HepG2 (cell line): ENCODE data around the gene DGCR2. TPM values are rescaled to one million over a fixed set of nuclear protein-coding genes. Genes with fewer than 3 reads are reported as not detected.
A peak's percentile ranks its signal among the peaks of the same experiment; 100 is the strongest.

Experiments
- ATAC-seq: fragments of 200-7000 bp; cut with Tn5 transposase; 3 replicates; pipeline ENCODE4 v1.9.1; 2020; ENCODE audit warnings: mild to moderate bottlenecking, moderate library complexity
- BruUV-seq: library from RNA; stranded (reverse); fragments of 400-500 nt; replicated peaks from 2 replicates; lab custom pipeline; 2021; lab: Mats Ljungman, UMichigan
- CTCF ChIA-PET: fragments of 300-600 bp; formaldehyde crosslinking; extraction: SDS; loops from one replicate; lab custom pipeline; 2021; ENCODE audit warnings: low total read pairs, inconsistent platforms, low intra/inter-chr PET ratio; lab: Yijun Ruan, JAX
- POLR2A ChIA-PET: fragments of 350-600 bp; sonication (Branson Sonifier 250); formaldehyde crosslinking; loops from one replicate; lab custom pipeline; 2020; ENCODE audit warnings: antibody characterized with exemption, inconsistent platforms; lab: Yijun Ruan, JAX
- DNase-seq: peaks from one replicate; pipeline ENCODE4 v3.0.0-alpha.2; 2015; ENCODE audit warnings: low spot score
- FAIRE-seq: peaks from 3 replicates; lab custom pipeline; 2011; peaks lifted over from hg19 to GRCh38; lab: Jason Lieb, UNC
- H2AFZ ChIP-seq: one replicate; pipeline ENCODE4 v1.6.1; 2011; ENCODE audit warnings: low read length, inconsistent platforms
- H3K27ac ChIP-seq: fragments of 300-600 bp; 3 replicates; pipeline ENCODE4 v1.8.0; 2011; ENCODE audit warnings: mixed run types, mild to moderate bottlenecking, mixed read lengths, low read length, inconsistent platforms; ENCODE audit not compliant: insufficient read depth; ENCODE audit errors: extremely low read length
- H3K27me3 ChIP-seq, 2 experiments: fragments of 200-600 bp in 1 of 2; 2 replicates in 1 of 2; 3 replicates in 1 of 2; pipeline versions ENCODE4 v1.6.0 to v1.8.0; 2011; ENCODE audit warnings: low read length in 2 of 2, mild to moderate bottlenecking in 2 of 2, moderate library complexity in 2 of 2, inconsistent platforms in 1 of 2; ENCODE audit not compliant: insufficient read depth in 2 of 2, control insufficient read depth in 1 of 2
- H3K36me3 ChIP-seq, 2 experiments: fragments of 200-600 bp in 1 of 2; replicated peaks in 1 of 2; 2 replicates in 1 of 2; 3 replicates in 1 of 2; pipeline versions ENCODE4 v1.5.1 to v1.8.0; 2011; ENCODE audit warnings: low read length in 2 of 2, inconsistent platforms in 1 of 2; ENCODE audit not compliant: insufficient read depth in 2 of 2, control insufficient read depth in 1 of 2
- H3K4me1 ChIP-seq: 2 replicates; pipeline ENCODE4 v1.5.1; 2012; ENCODE audit warnings: low read length, inconsistent platforms; ENCODE audit not compliant: insufficient read depth
- H3K4me2 ChIP-seq: 2 replicates; pipeline ENCODE4 v1.6.0; 2011; ENCODE audit warnings: low read depth, low read length, inconsistent platforms
- H3K4me3 ChIP-seq, 3 experiments: fragments of 200-600 bp in 1 of 3; sonication (generic), shearing (Covaris generic) in 1 of 3; replicated peaks in 1 of 3; 2 replicates each; pipeline ENCODE4 v1.5.1; 2011 to 2016; ENCODE audit warnings: low read length in 3 of 3, inconsistent platforms in 2 of 3, low read depth in 2 of 3, mild to moderate bottlenecking in 2 of 3, control low read depth in 1 of 3, mixed read lengths in 1 of 3; ENCODE audit not compliant: insufficient read depth in 1 of 3
- H3K79me2 ChIP-seq: one replicate; pipeline ENCODE4 v1.6.1; 2011; ENCODE audit warnings: low read length, inconsistent platforms; ENCODE audit not compliant: insufficient read depth
- H3K9ac ChIP-seq: 2 replicates; pipeline ENCODE4 v1.6.0; 2011; ENCODE audit warnings: mild to moderate bottlenecking, low read depth, low read length, inconsistent platforms; ENCODE audit not compliant: insufficient read depth
- H3K9me3 ChIP-seq: 2 replicates; pipeline ENCODE4 v1.5.1; 2012; ENCODE audit warnings: mild to moderate bottlenecking, low read length
- H4K20me1 ChIP-seq: 2 replicates; pipeline ENCODE4 v1.6.0; 2011; ENCODE audit warnings: inconsistent platforms, mild to moderate bottlenecking, low read length, moderate library complexity; ENCODE audit not compliant: insufficient read depth
- CC2D1A ChIP-seq: sonication (generic); formaldehyde crosslinking; IDR thresholded peaks from 2 replicates; pipeline ENCODE4 v1.8.1; 2023; ENCODE audit warnings: mild to moderate bottlenecking, missing genetic modification reagents
- MAFG ChIP-seq: sonication (generic); formaldehyde crosslinking; IDR thresholded peaks from 2 replicates; pipeline ENCODE4 v1.5.1; 2020; ENCODE audit warnings: mild to moderate bottlenecking, missing genetic modification reagents
- NFKB2 ChIP-seq: sonication (generic); formaldehyde crosslinking; IDR thresholded peaks from 2 replicates; pipeline ENCODE4 v1.4.0; 2020; ENCODE audit warnings: missing genetic modification reagents, borderline replicate concordance
- SMARCC2 ChIP-seq: fragments of 450-650 bp; IDR thresholded peaks from 2 replicates; pipeline ENCODE4 v1.6.1; 2017; ENCODE audit warnings: antibody characterized with exemption, mild to moderate bottlenecking
- TARDBP ChIP-seq: sonication (generic); formaldehyde crosslinking; IDR thresholded peaks from 2 replicates; pipeline ENCODE4 v1.8.0; 2022; ENCODE audit warnings: mild to moderate bottlenecking, missing genetic modification reagents
- ZNF326 ChIP-seq: sonication (generic); formaldehyde crosslinking; IDR thresholded peaks from 2 replicates; pipeline ENCODE4 v1.4.0; 2020; ENCODE audit warnings: missing genetic modification reagents, borderline replicate concordance
- ZNF362 ChIP-seq: sonication (generic); formaldehyde crosslinking; IDR thresholded peaks from 2 replicates; pipeline ENCODE4 v1.4.0; 2020; ENCODE audit warnings: missing genetic modification reagents, mild to moderate bottlenecking, borderline replicate concordance
- ZNF878 ChIP-seq: sonication (generic); formaldehyde crosslinking; IDR thresholded peaks from 2 replicates; pipeline ENCODE4 v1.8.1; 2023; ENCODE audit warnings: mild to moderate bottlenecking, missing genetic modification reagents, moderate library complexity
- WGBS: methylation state at CpG from one replicate; pipeline ENCODE4 v1.1.6; 2017; ENCODE audit warnings: low lambda C conversion rate; 5-methylcytosine and 5-hydroxymethylcytosine counted together
- in situ Hi-C: cut with HindIII; loops from 2 replicates; pipeline ENCODE4 v1.10.0; 2017; ENCODE audit warnings: low pct_unique_long_range_greater_than_20kb; ENCODE audit not compliant: extremely low pct_ligation_motif_present
- intact Hi-C: fragments of 100-400 bp; cut with micrococcal nuclease; formaldehyde crosslinking; loops from one replicate; pipeline ENCODE4 v1.10.0; 2022; ENCODE audit not compliant: unreplicated experiment
- polyA plus RNA-seq, 8 experiments: library from polyadenylated mRNA; depleted of rRNA in 3 of 8; stranded (reverse) in 7 of 8; unstranded in 1 of 8; fragments of >200 nt; fragmentation: Illumina TruSeq in 4 of 8; extraction: Trizol in 4 of 8; gene quantifications; 2 replicates each; pipeline versions ENCODE4 v1.2.1 to v1.2.3, GENCODE V29; 2011 to 2016; ENCODE audit warnings: low read depth in 4 of 8, missing spikeins in 1 of 8, mixed read lengths in 1 of 8; ENCODE audit not compliant: insufficient read depth in 1 of 8
- total RNA-seq, 5 experiments: library from RNA; depleted of rRNA; stranded (reverse); fragments of >200 nt; fragmentation: Illumina TruSeq; extraction: Trizol; gene quantifications; 2 replicates each; pipeline ENCODE4 v1.2.3, GENCODE V29; 2016; ENCODE audit warnings: low read depth in 1 of 5
- TF ChIP-seq, protein P1 (sequence below): sonication (generic); formaldehyde crosslinking; IDR thresholded peaks from 2 replicates; pipeline ENCODE4 v1.4.0; 2020; ENCODE audit warnings: missing genetic modification reagents
- TF ChIP-seq, protein P2 (sequence below), 2 experiments: sonication (generic) in 1 of 2; formaldehyde crosslinking in 1 of 2; IDR thresholded peaks; 2 replicates each; pipeline versions ENCODE4 v1.5.1 to v1.6.1; 2011 to 2020; ENCODE audit warnings: borderline replicate concordance in 1 of 2, low read depth in 1 of 2, low read length in 1 of 2, mild to moderate bottlenecking in 1 of 2, missing genetic modification reagents in 1 of 2, moderate library complexity in 1 of 2
- TF ChIP-seq, protein P3 (sequence below): sonication (generic); formaldehyde crosslinking; IDR thresholded peaks from 2 replicates; pipeline ENCODE4 v1.4.0; 2020; ENCODE audit warnings: mild to moderate bottlenecking, low read depth, missing genetic modification reagents

Gene DGCR2
- total and polyA plus RNA-seq, 2 of the 13 experiments (the other 11 are each of a cell fraction or from before 2014, with no cell fraction given), result 23.1 to 35.3 TPM

DNA sequence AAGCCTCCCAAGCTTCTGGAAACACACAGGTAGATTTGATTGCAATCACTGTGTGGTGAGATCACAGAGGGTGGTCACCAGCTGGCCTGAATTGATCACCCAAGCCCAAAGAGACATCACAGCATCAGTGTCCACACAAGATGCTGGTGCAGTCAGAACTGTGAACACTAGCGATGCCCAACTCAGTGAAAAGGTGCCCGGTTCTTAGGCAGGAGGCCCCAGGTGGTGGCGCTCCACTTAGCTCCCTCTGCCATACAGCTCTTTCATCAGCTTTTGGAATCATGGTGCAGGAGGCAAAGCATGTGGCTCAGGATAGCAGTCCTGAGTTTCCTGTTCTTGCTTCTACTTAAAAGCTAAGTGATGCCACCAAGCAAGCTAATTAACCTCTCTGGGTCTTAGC is 11.1 kb downstream of the DGCR2 start:
- peaks cover 53% of the 10 kb centered on the region for H4K20me1 ChIP-seq
- peaks cover 31% of the 10 kb centered on the region for H3K4me1 ChIP-seq
- no peak for ATAC-seq
- TF ChIP-seq, protein P1, sequence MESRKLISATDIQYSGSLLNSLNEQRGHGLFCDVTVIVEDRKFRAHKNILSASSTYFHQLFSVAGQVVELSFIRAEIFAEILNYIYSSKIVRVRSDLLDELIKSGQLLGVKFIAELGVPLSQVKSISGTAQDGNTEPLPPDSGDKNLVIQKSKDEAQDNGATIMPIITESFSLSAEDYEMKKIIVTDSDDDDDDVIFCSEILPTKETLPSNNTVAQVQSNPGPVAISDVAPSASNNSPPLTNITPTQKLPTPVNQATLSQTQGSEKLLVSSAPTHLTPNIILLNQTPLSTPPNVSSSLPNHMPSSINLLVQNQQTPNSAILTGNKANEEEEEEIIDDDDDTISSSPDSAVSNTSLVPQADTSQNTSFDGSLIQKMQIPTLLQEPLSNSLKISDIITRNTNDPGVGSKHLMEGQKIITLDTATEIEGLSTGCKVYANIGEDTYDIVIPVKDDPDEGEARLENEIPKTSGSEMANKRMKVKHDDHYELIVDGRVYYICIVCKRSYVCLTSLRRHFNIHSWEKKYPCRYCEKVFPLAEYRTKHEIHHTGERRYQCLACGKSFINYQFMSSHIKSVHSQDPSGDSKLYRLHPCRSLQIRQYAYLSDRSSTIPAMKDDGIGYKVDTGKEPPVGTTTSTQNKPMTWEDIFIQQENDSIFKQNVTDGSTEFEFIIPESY (CRISPR knock-in tag), result peak; percentile 96
- no peak for TF ChIP-seq TARDBP (CRISPR knock-in tag)
- TF ChIP-seq SMARCC2, result no peak
- TF ChIP-seq, all 625 proteins: peak for 1
- intact Hi-C loops (no loop called here), in situ Hi-C loops (no loop called here)
- POLR2A ChIA-PET, result interaction anchor here (1.2 to 1.3 kb wide), 2 partner anchors 11 to 33 kb away, joined by 3 read pairs; partner anchors contain the start of genes DGCR2 and ESS2
- Histone ChIP-seq H3K36me3 (peaks cover 0 to 20% of the 10 kb centered on the region in 2 experiments), H3K27me3 (no peaks in the 10 kb centered on the region; a peak in 1 of 5 replicates), H3K9ac (no peak overlapping the region), H3K9me3 (no peaks in the 10 kb centered on the region), H2AFZ (no peak overlapping the region), H3K27ac (no peak overlapping the region), H3K4me3 (no peak overlapping the region), H3K79me2 (peaks cover 81% of the 10 kb centered on the region), H3K4me2 (no peak overlapping the region)
- BruUV-seq, result no TSS peak
- CTCF ChIA-PET, result no interaction called here
- no peak for FAIRE-seq
- 100% methylated on average over 2 of the region's 3 CpGs for WGBS
- no peak for DNase-seq

GRCh38 chr22:19110646-19111045 is 11.6 kb downstream of the DGCR2 start:
- intact Hi-C loops (no loop called here), in situ Hi-C loops (no loop called here)
- BruUV-seq, result no TSS peak
- Histone ChIP-seq H3K27ac (no peak overlapping the region), H3K9ac (no peak overlapping the region), H3K9me3 (no peaks in the 10 kb centered on the region), H2AFZ (no peak overlapping the region), H3K4me1 (peaks cover 26% of the 10 kb centered on the region), H3K4me2 (no peak overlapping the region), H4K20me1 (peaks cover 52% of the 10 kb centered on the region), H3K27me3 (no peaks in the 10 kb centered on the region; a peak in 1 of 5 replicates), H3K36me3 (peaks cover 0 to 19% of the 10 kb centered on the region in 2 experiments), H3K79me2 (peaks cover 81% of the 10 kb centered on the region), H3K4me3 (no peak overlapping the region)
- POLR2A ChIA-PET, result interaction anchor here (1.2 to 1.3 kb wide), 2 partner anchors 12 to 34 kb away, joined by 3 read pairs; partner anchors contain the start of genes DGCR2 and ESS2
- FAIRE-seq (no peak), DNase-seq (no peak), ATAC-seq (no peak)
- CTCF ChIA-PET, result no interaction called here
- TF ChIP-seq ZNF878 (CRISPR knock-in tag), result no peak
- no peak for TF ChIP-seq CC2D1A
- no peak for TF ChIP-seq NFKB2 (CRISPR knock-in tag)
- TF ChIP-seq MAFG (CRISPR knock-in tag), result no peak
- no peak for TF ChIP-seq ZNF326
- no peak for TF ChIP-seq ZNF362 (CRISPR knock-in tag)
- TF ChIP-seq, protein P2, sequence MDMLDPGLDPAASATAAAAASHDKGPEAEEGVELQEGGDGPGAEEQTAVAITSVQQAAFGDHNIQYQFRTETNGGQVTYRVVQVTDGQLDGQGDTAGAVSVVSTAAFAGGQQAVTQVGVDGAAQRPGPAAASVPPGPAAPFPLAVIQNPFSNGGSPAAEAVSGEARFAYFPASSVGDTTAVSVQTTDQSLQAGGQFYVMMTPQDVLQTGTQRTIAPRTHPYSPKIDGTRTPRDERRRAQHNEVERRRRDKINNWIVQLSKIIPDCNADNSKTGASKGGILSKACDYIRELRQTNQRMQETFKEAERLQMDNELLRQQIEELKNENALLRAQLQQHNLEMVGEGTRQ (IDR thresholded peaks at IDR 0.05; ENCODE audit: low read depth, low read length), result no peak
- TF ChIP-seq, protein P2 (CRISPR knock-in tag; IDR thresholded peaks at IDR 0.05; ENCODE audit: borderline replicate concordance), result no peak
- TF ChIP-seq, protein P3, sequence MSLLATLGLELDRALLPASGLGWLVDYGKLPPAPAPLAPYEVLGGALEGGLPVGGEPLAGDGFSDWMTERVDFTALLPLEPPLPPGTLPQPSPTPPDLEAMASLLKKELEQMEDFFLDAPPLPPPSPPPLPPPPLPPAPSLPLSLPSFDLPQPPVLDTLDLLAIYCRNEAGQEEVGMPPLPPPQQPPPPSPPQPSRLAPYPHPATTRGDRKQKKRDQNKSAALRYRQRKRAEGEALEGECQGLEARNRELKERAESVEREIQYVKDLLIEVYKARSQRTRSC (CRISPR knock-in tag), result no peak
